Kidney (tissue), 14 donors: ENCODE measurements around the gene CMSS1. TPM values are rescaled to one million over a fixed set of nuclear protein-coding genes. Genes with fewer than 3 reads are reported as not detected.

Source experiments
- DNase-seq, 5 donors: peaks; one replicate each; pipeline ENCODE4 v3.0.0-alpha.2; 2013 to 2020
- FAIRE-seq: peaks from 2 replicates; lab custom pipeline; 2012; peaks lifted over from hg19 to GRCh38; lab: Jason Lieb, UNC
- H3K27ac ChIP-seq, 2 donors: one replicate each; pipeline ENCODE4 v1.7.0; 2013; ENCODE audit warnings: low read depth in 2 of 2, low read length in 2 of 2, inconsistent platforms in 1 of 2
- H3K27me3 ChIP-seq: one replicate; pipeline ENCODE4 v1.7.1; 2013; ENCODE audit warnings: low read length, inconsistent platforms; ENCODE audit not compliant: control insufficient read depth, insufficient read depth
- H3K36me3 ChIP-seq, 3 donors: one replicate each; pipeline versions ENCODE4 v1.7.0 to v1.7.1; 2013; ENCODE audit warnings: low read length in 3 of 3, control low read depth in 1 of 3, inconsistent platforms in 1 of 3; ENCODE audit not compliant: insufficient read depth in 3 of 3, control insufficient read depth in 2 of 3
- H3K4me1 ChIP-seq, 3 donors: one replicate each; pipeline versions ENCODE4 v1.7.0 to v1.7.1; 2013; ENCODE audit warnings: low read length in 3 of 3, inconsistent platforms in 1 of 3, low read depth in 1 of 3; ENCODE audit not compliant: control insufficient read depth in 2 of 3, insufficient read depth in 2 of 3
- H3K4me3 ChIP-seq, 3 donors: one replicate each; pipeline versions ENCODE4 v1.7.0 to v1.8.1; 2013; ENCODE audit warnings: low read length in 3 of 3, control low read depth in 1 of 3, inconsistent platforms in 1 of 3
- H3K9ac ChIP-seq, 3 donors: one replicate each; pipeline versions ENCODE4 v1.7.0 to v1.7.1; 2013; ENCODE audit warnings: low read length in 3 of 3, control low read depth in 1 of 3, inconsistent platforms in 1 of 3
- H3K9me3 ChIP-seq, 3 donors: one replicate each; pipeline versions ENCODE4 v1.7.0 to v1.7.1; 2013; ENCODE audit warnings: low read length in 3 of 3, control low read depth in 1 of 3, inconsistent platforms in 1 of 3; ENCODE audit not compliant: control insufficient read depth in 2 of 3, insufficient read depth in 1 of 3
- intact Hi-C: fragments of 100-400 bp; cut with DNase I; formaldehyde crosslinking; loops from one replicate; pipeline ENCODE4 v1.11.1; 2022
- polyA plus RNA-seq: library from polyadenylated mRNA; stranded (reverse); fragments of 350-450 nt; fragmentation: Illumina TruSeq; extraction: RNeasy Lipid Tissue Mini Kit (QIAGEN cat#74804); gene quantifications from one replicate; pipeline ENCODE4 v1.2.3, GENCODE V29; 2014; ENCODE audit warnings: low read depth, low replicate concordance; ENCODE audit not compliant: insufficient read depth
- total RNA-seq: library from RNA; stranded (reverse); fragmentation: NEBNext Ultra II Directional; extraction: Animal tissue kit (Norgen Biotek cat#: 25700); gene quantifications from one replicate; pipeline ENCODE4 v1.2.1, GENCODE V29; 2021
- TF ChIP-seq, protein P1 (sequence below): IDR thresholded peaks from 3 replicates; pipeline ENCODE4 v1.5.1; 2012; ENCODE audit warnings: mild to moderate bottlenecking, moderate library complexity, borderline replicate concordance; ENCODE audit not compliant: insufficient read depth; ENCODE audit errors: extremely low read depth
- donor health status: control.
- donor health status: control.
- donor health status: control.
- donor health status: control.
- donor health status: control.
- donor health status: DM: yes; HTN: yes; CAD: no.
- donor health status: Normal renal cell carcinoma (clear cell type).

Gene CMSS1
- total and polyA plus RNA-seq, 2 donors from 2014 or later, result 26.4 to 27.0 TPM

GRCh38 chr3:99884484-99884883, 66.8 kb downstream of the CMSS1 start:
- no peak overlapping the region for H3K4me3 ChIP-seq
- no peak for FAIRE-seq
- no peaks in the 10 kb centered on the region for H3K36me3 ChIP-seq
- H3K27me3 ChIP-seq, result no peaks in the 10 kb centered on the region
- H3K27ac ChIP-seq, result no peak overlapping the region
- no peaks in the 10 kb centered on the region for H3K9me3 ChIP-seq
- no peak for DNase-seq
- peaks cover 0 to 4% (median 0%) of the 10 kb centered on the region in 3 donors for H3K4me1 ChIP-seq
- TF ChIP-seq, protein P1, sequence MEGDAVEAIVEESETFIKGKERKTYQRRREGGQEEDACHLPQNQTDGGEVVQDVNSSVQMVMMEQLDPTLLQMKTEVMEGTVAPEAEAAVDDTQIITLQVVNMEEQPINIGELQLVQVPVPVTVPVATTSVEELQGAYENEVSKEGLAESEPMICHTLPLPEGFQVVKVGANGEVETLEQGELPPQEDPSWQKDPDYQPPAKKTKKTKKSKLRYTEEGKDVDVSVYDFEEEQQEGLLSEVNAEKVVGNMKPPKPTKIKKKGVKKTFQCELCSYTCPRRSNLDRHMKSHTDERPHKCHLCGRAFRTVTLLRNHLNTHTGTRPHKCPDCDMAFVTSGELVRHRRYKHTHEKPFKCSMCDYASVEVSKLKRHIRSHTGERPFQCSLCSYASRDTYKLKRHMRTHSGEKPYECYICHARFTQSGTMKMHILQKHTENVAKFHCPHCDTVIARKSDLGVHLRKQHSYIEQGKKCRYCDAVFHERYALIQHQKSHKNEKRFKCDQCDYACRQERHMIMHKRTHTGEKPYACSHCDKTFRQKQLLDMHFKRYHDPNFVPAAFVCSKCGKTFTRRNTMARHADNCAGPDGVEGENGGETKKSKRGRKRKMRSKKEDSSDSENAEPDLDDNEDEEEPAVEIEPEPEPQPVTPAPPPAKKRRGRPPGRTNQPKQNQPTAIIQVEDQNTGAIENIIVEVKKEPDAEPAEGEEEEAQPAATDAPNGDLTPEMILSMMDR, result no peak
- intact Hi-C loops, result no loop called here
- no peak overlapping the region for H3K9ac ChIP-seq

- intact Hi-C loops, result no loop called here
- TF ChIP-seq, protein P1, result no peak
- FAIRE-seq, result no peak
- no peak overlapping the region for H3K9ac ChIP-seq
- no peak for DNase-seq
- no peaks in the 10 kb centered on the region for H3K27me3 ChIP-seq
- H3K4me3 ChIP-seq, result no peak overlapping the region
- no peak overlapping the region for H3K27ac ChIP-seq
- peaks cover 0 to 4% (median 0%) of the 10 kb centered on the region in 3 donors for H3K4me1 ChIP-seq
- no peaks in the 10 kb centered on the region for H3K36me3 ChIP-seq
- no peaks in the 10 kb centered on the region for H3K9me3 ChIP-seq
Observed at GRCh38 chr3:99885085-99885484, 67.4 kb downstream of the CMSS1 start.

- no peak overlapping the region for H3K27ac ChIP-seq
- TF ChIP-seq, protein P1, result no peak
- FAIRE-seq (no peak), DNase-seq (no peak)
- H3K4me3 ChIP-seq, result no peak overlapping the region
- intact Hi-C loops, result no loop called here
- no peaks in the 10 kb centered on the region for H3K36me3 ChIP-seq
- peaks cover 0 to 4% (median 0%) of the 10 kb centered on the region in 3 donors for H3K4me1 ChIP-seq
- H3K27me3 ChIP-seq, result no peaks in the 10 kb centered on the region
- H3K9me3 ChIP-seq, result no peaks in the 10 kb centered on the region
- H3K9ac ChIP-seq, result no peak overlapping the region
Observed at GRCh38 chr3:99885851-99886250, 68.2 kb downstream of the CMSS1 start.
